Uterus (tissue), 4 donors: ENCODE measurements around the gene TNIP1. TPM values are rescaled to one million over a fixed set of nuclear protein-coding genes. Genes with fewer than 3 reads are reported as not detected.
A peak's percentile ranks its signal among the peaks of the same experiment; 100 is the strongest.

Experiments
- DNase-seq, 2 donors: peaks; one replicate each; pipeline ENCODE4 v3.0.0-alpha.2; 2019 to 2020
- H3K27ac ChIP-seq, 2 donors: fragments of 200-600 bp; sonication (generic); 1 replicate in 1 of 2; 2 replicates in 1 of 2; pipeline ENCODE4 v1.5.1; 2016 to 2018
- H3K27me3 ChIP-seq, 2 donors: fragments of 200-600 bp; sonication (generic); one replicate each; pipeline ENCODE4 v1.5.1; 2018 to 2019; ENCODE audit warnings: control low read depth in 1 of 2
- H3K36me3 ChIP-seq, 2 donors: fragments of 200-600 bp; sonication (generic); one replicate each; pipeline ENCODE4 v1.5.1; 2019; ENCODE audit warnings: control low read depth in 1 of 2
- H3K4me1 ChIP-seq, 2 donors: fragments of 200-600 bp; sonication (generic); one replicate each; pipeline ENCODE4 v1.5.1; 2018 to 2019; ENCODE audit warnings: control low read depth in 1 of 2
- H3K4me3 ChIP-seq, 2 donors: fragments of 200-600 bp; sonication (generic); 1 replicate in 1 of 2; 2 replicates in 1 of 2; pipeline ENCODE4 v1.5.1; 2018 to 2019; ENCODE audit warnings: mild to moderate bottlenecking in 1 of 2
- H3K9me3 ChIP-seq, 2 donors: fragments of 200-600 bp; sonication (generic); one replicate each; pipeline ENCODE4 v1.5.1; 2019; ENCODE audit warnings: control low read depth in 1 of 2
- POLR2A ChIP-seq, 2 donors: fragments of 450-650 bp; IDR thresholded peaks; one replicate each; pipeline ENCODE4 v1.6.1; 2016; ENCODE audit warnings: antibody characterized with exemption in 2 of 2, mild to moderate bottlenecking in 1 of 2, moderate library complexity in 1 of 2
- intact Hi-C: fragments of 100-400 bp; cut with DNase I; formaldehyde crosslinking; loops from one replicate; pipeline ENCODE4 v1.15.1; 2023; ENCODE audit warnings: low total_unique reads
- total RNA-seq, 4 donors: library from RNA; depleted of rRNA in 3 of 4; stranded (reverse); fragments of >200 nt in 3 of 4; gene quantifications; one replicate each; pipeline versions ENCODE4 v1.1.0 to v1.2.4, GENCODE V29; 2014 to 2023
- TF ChIP-seq, protein P1 (sequence below), 4 experiments: fragments of 200-600 bp in 2 of 4; fragments of 450-650 bp in 2 of 4; sonication (generic) in 2 of 4; IDR thresholded peaks; one replicate each; pipeline ENCODE4 v1.5.1; 2016 to 2019; ENCODE audit warnings: antibody characterized with exemption in 4 of 4, mild to moderate bottlenecking in 2 of 4, moderate library complexity in 1 of 4
- donor health status: DM: yes; HTN: yes; CAD: no.

TNIP1 gene
- total RNA-seq, 4 donors from 2014 or later = 35.6 to 70.8 (median 50.7) TPM

DNA sequence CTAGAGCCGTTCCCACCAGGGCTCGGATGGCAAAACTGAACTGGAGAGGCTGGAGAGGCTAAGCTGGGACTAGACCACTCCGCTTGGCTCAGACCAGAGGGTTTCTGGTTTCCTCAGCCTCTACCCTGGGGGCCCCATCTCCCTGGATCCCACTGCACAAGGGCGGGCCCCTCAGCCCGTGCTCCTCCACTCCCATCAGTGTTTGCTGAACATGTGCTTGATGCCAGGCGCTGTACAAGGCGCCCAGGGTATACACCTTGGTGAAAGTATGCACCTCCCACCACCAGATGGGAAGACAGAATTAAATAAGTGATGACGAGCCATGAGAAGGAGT is 42.5 kb downstream of the TNIP1 start:
- H3K27me3 ChIP-seq = no peaks in the 10 kb centered on the region
- intact Hi-C loops = no loop called here
- H3K4me1 ChIP-seq = peaks cover 0 to 6% of the 10 kb centered on the region in 2 donors
- TF ChIP-seq, protein P1, sequence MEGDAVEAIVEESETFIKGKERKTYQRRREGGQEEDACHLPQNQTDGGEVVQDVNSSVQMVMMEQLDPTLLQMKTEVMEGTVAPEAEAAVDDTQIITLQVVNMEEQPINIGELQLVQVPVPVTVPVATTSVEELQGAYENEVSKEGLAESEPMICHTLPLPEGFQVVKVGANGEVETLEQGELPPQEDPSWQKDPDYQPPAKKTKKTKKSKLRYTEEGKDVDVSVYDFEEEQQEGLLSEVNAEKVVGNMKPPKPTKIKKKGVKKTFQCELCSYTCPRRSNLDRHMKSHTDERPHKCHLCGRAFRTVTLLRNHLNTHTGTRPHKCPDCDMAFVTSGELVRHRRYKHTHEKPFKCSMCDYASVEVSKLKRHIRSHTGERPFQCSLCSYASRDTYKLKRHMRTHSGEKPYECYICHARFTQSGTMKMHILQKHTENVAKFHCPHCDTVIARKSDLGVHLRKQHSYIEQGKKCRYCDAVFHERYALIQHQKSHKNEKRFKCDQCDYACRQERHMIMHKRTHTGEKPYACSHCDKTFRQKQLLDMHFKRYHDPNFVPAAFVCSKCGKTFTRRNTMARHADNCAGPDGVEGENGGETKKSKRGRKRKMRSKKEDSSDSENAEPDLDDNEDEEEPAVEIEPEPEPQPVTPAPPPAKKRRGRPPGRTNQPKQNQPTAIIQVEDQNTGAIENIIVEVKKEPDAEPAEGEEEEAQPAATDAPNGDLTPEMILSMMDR (IDR thresholded peaks at IDR 0.05) = no peak
- TF ChIP-seq POLR2A (IDR thresholded peaks at IDR 0.05) = no peak
- no peak for DNase-seq
- H3K9me3 ChIP-seq = no peaks in the 10 kb centered on the region
- H3K36me3 ChIP-seq = peaks cover 0 to 2% of the 10 kb centered on the region in 2 donors
- H3K4me3 ChIP-seq = no peak overlapping the region
- peak overlapping the region; percentile 67 to 86 for H3K27ac ChIP-seq

DNA sequence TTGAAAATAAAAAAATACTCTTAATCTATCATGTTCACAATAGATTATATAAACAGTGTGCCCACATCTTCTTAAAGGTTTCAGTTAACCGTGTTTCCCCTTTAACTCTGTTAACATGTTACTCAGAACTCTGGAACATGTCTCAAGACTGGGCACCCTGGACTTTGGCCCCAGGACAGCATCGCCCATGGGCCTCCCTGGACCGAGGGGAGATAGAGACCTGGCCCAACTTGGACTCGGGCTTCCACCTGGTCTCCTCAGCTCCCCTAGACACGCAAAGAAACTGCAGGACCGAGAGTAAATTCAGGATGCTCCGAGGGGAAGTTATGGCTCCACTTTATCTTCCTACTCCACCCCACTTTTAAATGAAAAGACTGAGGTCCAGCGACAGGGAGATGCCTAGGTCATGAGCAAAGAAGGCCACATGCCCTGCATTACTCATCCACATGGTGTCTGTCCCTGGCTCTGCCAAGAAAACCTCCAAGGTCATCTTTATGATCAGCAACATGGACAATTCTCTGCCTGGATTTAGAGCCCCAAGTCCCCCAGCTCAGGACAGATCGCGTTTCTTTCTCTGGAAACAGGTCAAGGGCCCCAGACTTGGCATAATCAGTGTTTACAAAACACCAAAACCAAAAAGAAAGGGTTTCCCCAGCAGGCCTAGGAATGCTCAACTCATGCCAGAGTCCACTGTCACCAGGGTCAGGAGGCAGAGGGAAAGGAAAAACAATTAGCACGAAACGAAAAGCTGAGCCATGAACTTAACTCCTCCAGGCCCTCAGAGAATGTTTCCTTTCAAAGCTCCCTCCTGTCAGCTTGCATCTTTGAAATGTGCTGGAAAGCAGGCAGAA is 43.0 kb downstream of the TNIP1 start:
- peak; percentile 58 to 71 for DNase-seq
- H3K27ac ChIP-seq = peak overlapping the region; percentile 67 to 86
- H3K4me1 ChIP-seq = peaks cover 0 to 6% of the 10 kb centered on the region in 2 donors
- TF ChIP-seq, protein P1 (IDR thresholded peaks at IDR 0.05) = no peak
- no peak for TF ChIP-seq POLR2A (IDR thresholded peaks at IDR 0.05)
- peaks cover 0 to 2% of the 10 kb centered on the region in 2 donors for H3K36me3 ChIP-seq
- no peak overlapping the region for H3K4me3 ChIP-seq
- H3K9me3 ChIP-seq = no peaks in the 10 kb centered on the region
- no peaks in the 10 kb centered on the region for H3K27me3 ChIP-seq
- intact Hi-C loops = no loop called here

DNA sequence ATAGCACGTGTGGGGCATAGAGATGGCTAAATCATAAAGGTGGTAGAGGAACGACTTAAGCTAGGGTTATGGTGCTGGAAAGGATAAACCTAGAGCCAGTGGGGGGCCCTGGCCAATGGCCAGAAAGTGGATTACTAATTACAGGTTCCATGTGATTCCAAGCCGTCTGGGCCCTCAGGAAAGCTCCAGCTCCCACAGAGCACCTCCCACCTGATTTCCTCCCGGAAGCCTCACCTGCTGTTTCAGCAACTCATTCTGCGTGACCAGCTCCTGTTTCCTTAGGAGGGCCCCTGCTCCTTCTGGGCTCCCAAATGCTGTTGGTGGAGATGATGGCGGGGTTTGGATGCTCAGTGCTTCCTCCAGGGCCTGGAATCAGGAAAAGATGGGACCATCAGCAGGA is 44.3 kb downstream of the TNIP1 start:
- Histone ChIP-seq H3K27ac (peak overlapping the region; percentile 67 to 86), H3K36me3 (no peaks in the 10 kb centered on the region), H3K4me3 (no peak overlapping the region), H3K4me1 (peaks cover 0 to 6% of the 10 kb centered on the region in 2 donors), H3K27me3 (no peaks in the 10 kb centered on the region), H3K9me3 (no peaks in the 10 kb centered on the region)
- no peak for TF ChIP-seq POLR2A (IDR thresholded peaks at IDR 0.05)
- TF ChIP-seq, protein P1 (IDR thresholded peaks at IDR 0.05) = no peak
- DNase-seq = no peak
- intact Hi-C loops = no loop called here

DNA sequence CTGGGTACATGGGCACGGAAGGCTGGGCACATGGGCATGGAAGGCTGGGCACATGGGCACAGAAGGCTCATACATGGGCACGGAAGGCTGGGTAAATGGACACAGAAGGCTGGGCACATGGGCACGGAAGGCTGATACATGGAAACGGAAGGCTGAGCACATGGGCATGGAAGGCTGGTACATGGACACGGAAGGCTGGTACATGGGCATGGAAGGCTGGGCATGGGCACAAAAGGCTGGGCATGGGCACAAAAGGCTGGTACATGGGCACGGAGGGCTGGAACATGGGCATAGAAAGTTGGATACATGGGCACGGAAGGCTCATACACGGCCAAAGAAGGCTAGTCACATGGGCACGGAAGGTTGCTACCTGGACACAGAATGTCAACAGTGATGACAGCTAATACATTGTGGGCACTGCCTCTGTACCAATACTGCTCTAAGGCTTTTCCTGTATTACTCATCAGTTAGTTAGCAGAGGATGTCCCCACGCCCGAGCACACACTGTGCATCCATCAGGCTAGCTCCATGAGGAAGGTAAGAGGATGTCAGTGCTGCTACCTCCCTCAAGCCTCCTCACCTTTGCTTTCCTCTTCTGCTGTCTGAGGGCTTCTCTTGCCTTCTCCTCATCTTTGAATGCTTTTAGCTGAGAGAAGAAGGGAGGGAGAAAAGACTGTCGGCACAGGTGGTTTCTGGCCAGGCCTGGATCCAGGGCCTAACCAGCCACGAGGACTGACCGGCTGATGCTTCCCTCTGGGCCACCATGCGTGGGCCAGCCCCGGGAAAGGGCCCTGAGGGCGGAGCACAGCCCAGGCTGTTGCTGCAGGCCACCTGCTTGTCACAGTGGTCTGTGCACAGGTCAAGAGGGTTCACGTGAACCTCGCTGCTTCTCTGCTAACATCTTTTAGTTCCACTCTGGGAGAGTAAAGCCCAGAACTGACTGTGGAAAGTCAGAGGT is 46.1 kb downstream of the TNIP1 start:
- intact Hi-C loops = no loop called here
- no peak for DNase-seq
- Histone ChIP-seq H3K36me3 (no peaks in the 10 kb centered on the region), H3K27ac (no peak overlapping the region), H3K4me1 (peaks cover 0 to 6% of the 10 kb centered on the region in 2 donors), H3K9me3 (no peaks in the 10 kb centered on the region), H3K4me3 (no peak overlapping the region), H3K27me3 (no peaks in the 10 kb centered on the region)
- TF ChIP-seq, protein P1 (IDR thresholded peaks at IDR 0.05) = no peak
- TF ChIP-seq POLR2A (IDR thresholded peaks at IDR 0.05) = no peak
